ENCODE data around the gene KIFC3. TPM values are rescaled to one million over a fixed set of nuclear protein-coding genes. Genes with fewer than 3 reads are reported as not detected.

KIFC3 gene
- total and polyA plus RNA-seq, 2 donors (not counting 1 experiment from before 2014, with no cell fraction given): 13.8 to 44.9 TPM

DNA sequence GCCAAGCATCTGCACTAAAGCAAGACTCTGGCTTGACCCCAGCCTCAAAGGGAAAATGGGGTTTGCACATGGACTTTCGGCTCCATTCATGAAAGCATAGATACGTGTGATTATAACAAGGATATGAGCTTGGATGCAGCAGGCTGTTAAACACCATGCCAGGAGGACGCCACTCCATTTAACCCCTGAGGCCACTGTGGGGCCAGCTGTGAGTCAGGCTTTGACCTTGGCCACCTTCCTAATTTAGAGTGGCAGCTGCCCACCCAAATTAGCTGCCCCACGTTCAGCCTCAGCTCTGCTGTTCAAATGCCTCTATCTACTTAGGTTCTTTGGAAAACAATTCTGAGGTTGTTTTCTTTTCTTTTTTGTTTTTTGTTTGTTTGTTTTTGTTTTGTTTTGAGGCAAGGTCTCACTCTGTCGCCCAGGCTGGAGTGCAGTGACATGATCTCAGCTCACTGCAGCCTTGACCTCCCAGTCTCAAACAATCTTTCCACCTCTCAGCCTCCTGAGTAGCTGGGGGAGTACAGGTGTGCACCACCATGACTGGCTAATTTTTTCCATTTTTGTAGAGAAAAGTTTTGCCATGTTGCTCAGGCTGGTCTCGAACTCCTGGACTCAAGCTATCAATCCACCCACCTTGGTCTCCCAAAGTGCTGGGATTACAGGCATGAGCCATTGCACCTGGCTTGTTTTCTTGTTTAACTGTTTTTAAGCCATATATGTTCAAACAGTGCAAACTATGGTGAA, 23.2 kb upstream of the KIFC3 start:
- H3K36me3 ChIP-seq (ENCODE audit: control insufficient read depth, insufficient read depth, low read length): no peaks in the 10 kb centered on the region
- no peaks in the 10 kb centered on the region for H4K20me1 ChIP-seq (ENCODE audit: control insufficient read depth, extremely low read depth, insufficient read depth, low read length)
- peaks cover 2% of the 10 kb centered on the region for H3K4me1 ChIP-seq (ENCODE audit: control insufficient read depth, extremely low read depth, insufficient read depth, low read length)
- H3K9me3 ChIP-seq (ENCODE audit: control insufficient read depth, insufficient read depth, low read depth, low read length): no peaks in the 10 kb centered on the region
- H3K79me2 ChIP-seq (ENCODE audit: control insufficient read depth, insufficient read depth, low read length): no peaks in the 10 kb centered on the region
- TF ChIP-seq, protein P1, sequence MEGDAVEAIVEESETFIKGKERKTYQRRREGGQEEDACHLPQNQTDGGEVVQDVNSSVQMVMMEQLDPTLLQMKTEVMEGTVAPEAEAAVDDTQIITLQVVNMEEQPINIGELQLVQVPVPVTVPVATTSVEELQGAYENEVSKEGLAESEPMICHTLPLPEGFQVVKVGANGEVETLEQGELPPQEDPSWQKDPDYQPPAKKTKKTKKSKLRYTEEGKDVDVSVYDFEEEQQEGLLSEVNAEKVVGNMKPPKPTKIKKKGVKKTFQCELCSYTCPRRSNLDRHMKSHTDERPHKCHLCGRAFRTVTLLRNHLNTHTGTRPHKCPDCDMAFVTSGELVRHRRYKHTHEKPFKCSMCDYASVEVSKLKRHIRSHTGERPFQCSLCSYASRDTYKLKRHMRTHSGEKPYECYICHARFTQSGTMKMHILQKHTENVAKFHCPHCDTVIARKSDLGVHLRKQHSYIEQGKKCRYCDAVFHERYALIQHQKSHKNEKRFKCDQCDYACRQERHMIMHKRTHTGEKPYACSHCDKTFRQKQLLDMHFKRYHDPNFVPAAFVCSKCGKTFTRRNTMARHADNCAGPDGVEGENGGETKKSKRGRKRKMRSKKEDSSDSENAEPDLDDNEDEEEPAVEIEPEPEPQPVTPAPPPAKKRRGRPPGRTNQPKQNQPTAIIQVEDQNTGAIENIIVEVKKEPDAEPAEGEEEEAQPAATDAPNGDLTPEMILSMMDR (conservative IDR thresholded peaks at IDR 0.05 in 1 of 2, IDR thresholded peaks at IDR 0.05 in 1 of 2; ENCODE audit: low read depth in 1 of 2, low read length in 2 of 2): no peak
- TF ChIP-seq EZH2 (IDR thresholded peaks at IDR 0.05; ENCODE audit: low read length, missing control alignments): no peak
- no peak overlapping the region for H3K27ac ChIP-seq (ENCODE audit: insufficient read depth, low read length)
- H3K9ac ChIP-seq (ENCODE audit: insufficient read depth, low read length): no peak overlapping the region
- H3K27me3 ChIP-seq (ENCODE audit: control insufficient read depth, insufficient read depth, low read length): peaks cover 15% of the 10 kb centered on the region
- DNase-seq (ENCODE audit: low read depth in 2 of 2): no peak
- H3K4me3 ChIP-seq (replicated peaks in 1 of 4; ENCODE audit: control extremely low read depth in 1 of 4, insufficient read depth in 1 of 4, low read depth in 3 of 4, low read length in 4 of 4): no peak overlapping the region
- no peak overlapping the region for H3K4me2 ChIP-seq (ENCODE audit: extremely low read depth, insufficient read depth, low read length)
- H2AFZ ChIP-seq (ENCODE audit: low read length): no peak overlapping the region

DNA sequence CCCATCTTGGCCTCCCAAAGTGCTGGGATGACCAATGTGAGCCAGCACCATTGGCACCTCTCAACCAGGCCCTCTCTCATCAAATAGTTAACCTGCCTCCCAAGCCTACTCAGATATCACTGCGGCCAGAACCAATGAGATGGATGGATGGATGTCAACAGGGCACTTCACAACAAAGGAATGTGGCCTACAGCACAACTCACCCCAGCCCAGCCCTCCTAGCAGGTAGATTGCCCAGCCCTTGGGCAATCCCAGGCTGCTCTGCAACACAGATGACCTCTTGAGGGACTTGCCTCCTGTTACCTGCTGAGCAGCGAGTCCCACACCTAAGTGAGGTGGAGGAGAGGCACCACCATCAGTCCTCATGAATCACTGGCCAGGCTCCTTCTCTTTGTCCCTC, 22.6 kb upstream of the KIFC3 start:
- Histone ChIP-seq H3K4me2 (ENCODE audit: extremely low read depth, insufficient read depth, low read length) (no peak overlapping the region), H3K27me3 (ENCODE audit: control insufficient read depth, insufficient read depth, low read length) (peaks cover 15% of the 10 kb centered on the region), H4K20me1 (ENCODE audit: control insufficient read depth, extremely low read depth, insufficient read depth, low read length) (no peaks in the 10 kb centered on the region), H3K27ac (ENCODE audit: insufficient read depth, low read length) (no peak overlapping the region), H3K4me1 (ENCODE audit: control insufficient read depth, extremely low read depth, insufficient read depth, low read length) (peaks cover 2% of the 10 kb centered on the region), H3K9ac (ENCODE audit: insufficient read depth, low read length) (no peak overlapping the region), H3K4me3 (replicated peaks in 1 of 4; ENCODE audit: control extremely low read depth in 1 of 4, insufficient read depth in 1 of 4, low read depth in 3 of 4, low read length in 4 of 4) (no peak overlapping the region), H3K9me3 (ENCODE audit: control insufficient read depth, insufficient read depth, low read depth, low read length) (no peaks in the 10 kb centered on the region), H2AFZ (ENCODE audit: low read length) (no peak overlapping the region), H3K79me2 (ENCODE audit: control insufficient read depth, insufficient read depth, low read length) (no peaks in the 10 kb centered on the region), H3K36me3 (ENCODE audit: control insufficient read depth, insufficient read depth, low read length) (no peaks in the 10 kb centered on the region)
- no peak for DNase-seq (ENCODE audit: low read depth in 2 of 2)
- TF ChIP-seq, protein P1 (conservative IDR thresholded peaks at IDR 0.05 in 1 of 2, IDR thresholded peaks at IDR 0.05 in 1 of 2; ENCODE audit: low read depth in 1 of 2, low read length in 2 of 2): no peak
- TF ChIP-seq EZH2 (IDR thresholded peaks at IDR 0.05; ENCODE audit: low read length, missing control alignments): no peak

DNA sequence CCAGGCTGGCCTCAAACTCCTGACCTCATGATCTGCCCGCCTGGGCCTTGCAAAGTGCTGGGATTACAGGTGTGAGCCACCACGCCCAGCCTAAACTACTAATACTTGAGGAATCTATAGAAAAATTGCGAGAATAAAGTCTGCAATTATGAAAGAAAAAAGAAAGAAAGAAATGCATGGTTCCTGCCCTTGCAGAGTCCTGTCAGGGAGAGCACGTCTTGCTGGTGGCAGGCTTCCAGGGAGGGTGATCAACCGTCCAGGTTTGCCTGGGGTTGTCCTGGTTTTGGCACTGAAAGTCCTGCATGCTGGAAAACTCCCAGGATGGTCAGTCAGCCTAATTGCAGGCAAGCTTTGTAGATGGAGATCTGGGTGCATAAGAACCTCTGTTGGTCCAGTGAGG, 21.5 kb upstream of the KIFC3 start:
- no peaks in the 10 kb centered on the region for H3K9me3 ChIP-seq (ENCODE audit: control insufficient read depth, insufficient read depth, low read depth, low read length)
- no peak for TF ChIP-seq EZH2 (IDR thresholded peaks at IDR 0.05; ENCODE audit: low read length, missing control alignments)
- TF ChIP-seq, protein P1 (conservative IDR thresholded peaks at IDR 0.05 in 1 of 2, IDR thresholded peaks at IDR 0.05 in 1 of 2; ENCODE audit: low read depth in 1 of 2, low read length in 2 of 2): no peak
- peaks cover 15% of the 10 kb centered on the region for H3K27me3 ChIP-seq (ENCODE audit: control insufficient read depth, insufficient read depth, low read length)
- no peak overlapping the region for H3K9ac ChIP-seq (ENCODE audit: insufficient read depth, low read length)
- no peak overlapping the region for H3K4me3 ChIP-seq (replicated peaks in 1 of 4; ENCODE audit: control extremely low read depth in 1 of 4, insufficient read depth in 1 of 4, low read depth in 3 of 4, low read length in 4 of 4)
- H3K4me2 ChIP-seq (ENCODE audit: extremely low read depth, insufficient read depth, low read length): no peak overlapping the region
- H3K79me2 ChIP-seq (ENCODE audit: control insufficient read depth, insufficient read depth, low read length): no peaks in the 10 kb centered on the region
- no peaks in the 10 kb centered on the region for H3K4me1 ChIP-seq (ENCODE audit: control insufficient read depth, extremely low read depth, insufficient read depth, low read length)
- H3K27ac ChIP-seq (ENCODE audit: insufficient read depth, low read length): no peak overlapping the region
- peak in 1 of 2 donors; percentile 41 for DNase-seq (ENCODE audit: low read depth in 2 of 2)
- H4K20me1 ChIP-seq (ENCODE audit: control insufficient read depth, extremely low read depth, insufficient read depth, low read length): no peaks in the 10 kb centered on the region
- no peaks in the 10 kb centered on the region for H3K36me3 ChIP-seq (ENCODE audit: control insufficient read depth, insufficient read depth, low read length)
- no peak overlapping the region for H2AFZ ChIP-seq (ENCODE audit: low read length)
